ENCODE measurements around the gene FAT1.

FAT1 gene

DNA sequence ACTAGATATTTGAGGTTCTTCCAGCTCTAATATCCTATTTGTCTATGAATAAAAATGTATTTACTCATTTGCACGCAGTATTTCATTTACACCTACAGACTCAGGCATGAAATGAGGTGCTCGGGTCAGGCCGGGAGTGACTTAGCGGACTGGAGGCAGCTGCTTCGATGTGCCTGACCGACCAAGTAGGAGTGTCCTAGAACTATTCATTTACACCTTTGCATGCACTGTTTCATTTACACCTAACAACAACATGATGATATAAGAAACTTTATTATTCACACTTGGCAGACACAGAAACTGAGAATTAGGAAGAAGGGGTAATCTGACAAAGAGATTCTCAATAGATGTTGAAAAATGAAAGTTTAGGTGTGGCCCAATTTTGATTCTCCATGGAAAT lies 28.7 kb upstream of the FAT1 start:
- TF ChIP-seq, protein P1, sequence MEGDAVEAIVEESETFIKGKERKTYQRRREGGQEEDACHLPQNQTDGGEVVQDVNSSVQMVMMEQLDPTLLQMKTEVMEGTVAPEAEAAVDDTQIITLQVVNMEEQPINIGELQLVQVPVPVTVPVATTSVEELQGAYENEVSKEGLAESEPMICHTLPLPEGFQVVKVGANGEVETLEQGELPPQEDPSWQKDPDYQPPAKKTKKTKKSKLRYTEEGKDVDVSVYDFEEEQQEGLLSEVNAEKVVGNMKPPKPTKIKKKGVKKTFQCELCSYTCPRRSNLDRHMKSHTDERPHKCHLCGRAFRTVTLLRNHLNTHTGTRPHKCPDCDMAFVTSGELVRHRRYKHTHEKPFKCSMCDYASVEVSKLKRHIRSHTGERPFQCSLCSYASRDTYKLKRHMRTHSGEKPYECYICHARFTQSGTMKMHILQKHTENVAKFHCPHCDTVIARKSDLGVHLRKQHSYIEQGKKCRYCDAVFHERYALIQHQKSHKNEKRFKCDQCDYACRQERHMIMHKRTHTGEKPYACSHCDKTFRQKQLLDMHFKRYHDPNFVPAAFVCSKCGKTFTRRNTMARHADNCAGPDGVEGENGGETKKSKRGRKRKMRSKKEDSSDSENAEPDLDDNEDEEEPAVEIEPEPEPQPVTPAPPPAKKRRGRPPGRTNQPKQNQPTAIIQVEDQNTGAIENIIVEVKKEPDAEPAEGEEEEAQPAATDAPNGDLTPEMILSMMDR (IDR thresholded peaks at IDR 0.05; ENCODE audit: borderline replicate concordance, insufficient read depth, low read depth, low read length) = no peak
- H3K4me3 ChIP-seq (ENCODE audit: low read depth, low read length) = no peak overlapping the region

DNA sequence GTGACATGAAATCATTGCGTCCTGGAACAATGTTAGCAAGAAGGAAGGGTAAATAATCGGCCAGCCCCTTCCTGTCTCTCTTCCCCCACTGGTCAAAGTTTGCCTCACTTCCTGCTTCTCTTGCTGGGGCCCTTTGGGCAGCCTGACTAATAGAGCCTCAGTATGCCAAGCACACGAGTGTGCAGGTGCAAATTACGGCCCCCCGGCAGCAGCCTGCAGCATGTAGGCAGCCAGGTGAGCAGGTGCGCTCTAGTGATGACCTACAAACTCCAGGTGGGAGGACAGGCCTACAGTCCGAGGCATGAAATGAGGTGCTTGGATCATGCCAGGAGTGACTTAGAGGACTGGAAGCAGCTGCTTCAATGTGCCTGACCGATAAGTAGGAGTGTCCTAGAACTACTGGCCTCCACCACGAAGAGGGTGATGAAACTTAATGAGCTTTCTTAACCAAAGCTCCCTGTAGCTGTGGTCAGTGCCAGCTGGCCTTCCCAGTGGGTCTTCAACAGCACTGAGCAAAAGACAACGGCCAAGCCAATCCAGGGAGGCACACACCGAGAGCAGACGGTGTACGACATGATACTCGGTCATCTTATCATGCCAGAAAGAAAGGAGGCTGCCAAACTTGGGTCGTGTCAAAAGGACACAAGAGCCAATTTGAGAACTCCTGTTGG lies 26.1 kb upstream of the FAT1 start:
- H3K4me3 ChIP-seq (ENCODE audit: low read depth, low read length) = no peak overlapping the region
- TF ChIP-seq, protein P1 (IDR thresholded peaks at IDR 0.05; ENCODE audit: borderline replicate concordance, insufficient read depth, low read depth, low read length) = no peak

DNA sequence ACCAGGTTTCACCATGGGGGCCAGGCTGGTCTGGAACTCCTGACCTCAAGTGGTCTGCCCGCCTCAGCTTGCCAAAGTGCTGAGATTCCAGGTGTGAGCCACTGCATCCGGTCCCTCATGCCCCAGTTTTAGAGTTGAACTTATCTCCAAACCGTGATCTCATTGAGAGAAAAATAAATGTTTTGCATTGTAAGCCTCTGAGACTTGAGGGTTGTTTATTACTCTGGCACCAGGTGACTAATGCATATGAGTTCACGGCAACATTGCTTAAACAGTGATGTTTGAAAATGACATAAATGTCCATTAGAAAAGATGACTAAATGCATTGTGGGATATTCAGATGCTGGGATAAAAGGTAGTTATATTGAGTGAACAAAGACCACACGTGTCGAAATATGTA lies 22.9 kb upstream of the FAT1 start:
- TF ChIP-seq, protein P1 (IDR thresholded peaks at IDR 0.05; ENCODE audit: borderline replicate concordance, insufficient read depth, low read depth, low read length) = no peak

DNA sequence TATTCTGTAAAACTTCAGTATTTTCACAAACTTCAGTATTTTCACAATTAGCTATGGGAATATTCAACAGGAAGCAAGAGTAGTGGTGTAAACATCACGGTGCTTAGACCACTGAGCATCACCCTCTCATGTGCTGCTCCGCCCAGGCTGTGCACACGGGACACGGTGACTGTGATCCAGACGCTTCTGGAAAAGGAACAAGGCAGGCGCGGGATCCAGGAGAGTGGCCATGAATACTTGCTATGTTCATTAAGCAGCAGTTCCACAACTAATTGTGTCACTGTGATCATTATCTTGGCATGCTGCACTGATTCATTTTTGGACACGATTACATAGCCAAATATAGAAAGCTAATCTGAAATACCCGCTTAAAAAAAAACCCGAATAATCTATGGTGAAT lies 19.6 kb upstream of the FAT1 start:
- TF ChIP-seq, protein P1 (IDR thresholded peaks at IDR 0.05; ENCODE audit: borderline replicate concordance, insufficient read depth, low read depth, low read length) = no peak
- H3K4me3 ChIP-seq (ENCODE audit: low read depth, low read length) = no peak overlapping the region

More for the DNA sequence above, 22.9 kb upstream of the FAT1 start:
- no peak overlapping the region for H3K4me3 ChIP-seq (ENCODE audit: low read depth, low read length)

DNA sequence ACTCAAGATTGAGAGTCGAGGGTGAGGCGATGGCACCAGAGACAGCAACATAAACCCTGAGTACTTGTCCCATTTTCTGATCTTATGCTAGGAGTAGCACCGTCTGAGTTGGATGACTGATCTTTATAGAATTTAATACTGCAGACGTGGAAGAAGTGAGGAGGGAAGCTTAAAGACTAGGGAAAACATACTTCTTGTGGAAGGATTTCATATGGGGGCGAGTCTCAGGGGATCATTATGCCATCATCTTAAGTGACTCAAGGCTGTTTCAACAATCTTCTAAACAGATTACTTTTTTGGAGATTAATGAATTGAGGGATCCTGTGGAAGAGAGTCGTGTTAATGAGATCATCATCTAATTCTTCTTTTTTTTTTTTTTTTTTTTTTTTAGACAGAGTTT lies 17.2 kb upstream of the FAT1 start:
- TF ChIP-seq, protein P1 (IDR thresholded peaks at IDR 0.05; ENCODE audit: borderline replicate concordance, insufficient read depth, low read depth, low read length) = no peak
- H3K4me3 ChIP-seq (ENCODE audit: low read depth, low read length) = no peak overlapping the region

DNA sequence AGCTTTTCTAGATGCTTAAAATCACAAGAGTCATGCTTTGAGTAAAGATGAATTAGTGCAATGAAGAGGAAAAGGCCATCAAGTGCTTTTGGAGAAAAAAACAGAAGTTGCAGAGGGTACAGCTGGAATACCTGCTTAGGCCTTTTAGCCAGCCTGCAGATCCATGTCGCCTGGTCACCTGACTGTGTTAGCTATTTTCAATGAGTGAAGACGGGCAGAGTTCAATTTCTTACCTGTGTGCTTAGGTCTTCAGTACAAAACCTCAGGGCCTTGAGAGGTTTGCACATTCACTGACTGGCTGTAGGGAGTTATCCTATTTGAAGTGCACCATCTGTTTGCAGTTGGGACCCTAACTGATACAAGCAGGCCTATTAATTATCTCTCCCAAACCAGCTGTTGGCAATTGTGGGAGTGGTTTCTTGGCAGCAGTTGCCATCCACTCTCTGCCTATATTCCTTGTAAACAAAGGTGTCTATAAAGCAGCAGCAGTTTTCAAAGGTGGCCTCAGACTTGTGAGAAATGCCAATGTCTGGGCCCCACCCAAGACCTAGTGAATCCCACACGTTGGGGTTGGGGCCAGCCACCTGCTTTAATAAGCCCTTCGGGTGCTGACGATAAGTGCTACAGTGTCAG lies 16.3 kb upstream of the FAT1 start:
- TF ChIP-seq, protein P1 (IDR thresholded peaks at IDR 0.05; ENCODE audit: borderline replicate concordance, insufficient read depth, low read depth, low read length) = no peak
- no peak overlapping the region for H3K4me3 ChIP-seq (ENCODE audit: low read depth, low read length)

DNA sequence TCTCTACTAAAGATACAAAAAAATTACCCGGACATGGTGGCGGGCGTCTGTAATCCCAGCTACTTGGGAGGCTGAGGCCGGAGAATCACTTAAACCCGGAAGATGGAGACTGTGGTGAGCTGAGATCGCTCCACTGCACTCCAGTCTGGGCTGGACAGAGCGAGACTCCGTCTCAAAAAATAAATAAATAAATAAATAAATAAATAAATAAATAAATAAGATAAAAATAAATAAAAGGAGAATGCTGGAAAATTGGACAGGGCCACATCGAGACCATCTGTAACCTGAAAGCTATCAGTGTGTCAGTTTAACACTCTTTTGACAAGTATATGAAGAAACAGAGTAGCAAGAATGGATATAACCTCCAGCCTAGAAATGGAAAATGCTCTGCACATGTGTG lies 15.7 kb upstream of the FAT1 start:
- TF ChIP-seq, protein P1 (IDR thresholded peaks at IDR 0.05; ENCODE audit: borderline replicate concordance, insufficient read depth, low read depth, low read length) = no peak

More for the DNA sequence above, 15.7 kb upstream of the FAT1 start:
- H3K4me3 ChIP-seq (ENCODE audit: low read depth, low read length) = no peak overlapping the region

Measured in GM12875 (cell line).